GM18526 (cell line): ENCODE measurements around the gene DNM2.

Source experiments
- POLR2A ChIP-seq: IDR thresholded peaks from 3 replicates; pipeline ENCODE4 v1.6.1; 2011; ENCODE audit not compliant: insufficient read length; ENCODE audit errors: extremely low read depth

Gene DNM2

GRCh38 chr19:10858204-10858828 is 140.4 kb downstream of the DNM2 start:
- no peak for TF ChIP-seq POLR2A

GRCh38 chr19:10861103-10861651 is 143.3 kb downstream of the DNM2 start:
- TF ChIP-seq POLR2A, result no peak

- TF ChIP-seq POLR2A, result no peak
These were observed 144.8 kb downstream of the DNM2 start for GRCh38 chr19:10862561-10863106.

GRCh38 chr19:10863107-10863717 is 145.3 kb downstream of the DNM2 start:
- no peak for TF ChIP-seq POLR2A

- no peak for TF ChIP-seq POLR2A
These were observed 146.6 kb downstream of the DNM2 start for GRCh38 chr19:10864538-10864899.

GRCh38 chr19:10866495-10866894 is 148.6 kb downstream of the DNM2 start:
- TF ChIP-seq POLR2A, result no peak

- no peak for TF ChIP-seq POLR2A
These were observed 151.1 kb downstream of the DNM2 start for GRCh38 chr19:10868872-10869547.

- no peak for TF ChIP-seq POLR2A
These were observed 152.6 kb downstream of the DNM2 start for GRCh38 chr19:10870501-10870954.

- no peak for TF ChIP-seq POLR2A
These were observed 153.2 kb downstream of the DNM2 start, which contains the start of gene CARM1 for GRCh38 chr19:10870955-10871603. TSS of gene CARM1 (plus strand) at chr19:10871553. CDS start at chr19:10871703, 150 bp downstream.

- TF ChIP-seq POLR2A, result peak; percentile 31
These were observed 154.0 kb downstream of the DNM2 start for GRCh38 chr19:10871711-10872545.

GRCh38 chr19:10872546-10873107 is 154.7 kb downstream of the DNM2 start:
- no peak for TF ChIP-seq POLR2A

- TF ChIP-seq POLR2A, result no peak
These were observed 156.1 kb downstream of the DNM2 start for GRCh38 chr19:10874024-10874423.

GRCh38 chr19:10876459-10877240 is 158.8 kb downstream of the DNM2 start:
- TF ChIP-seq POLR2A, result peak; percentile 26
